Large intestine (tissue), 3 donors: ENCODE results near the gene RALGDS. TPM values are rescaled to one million over a fixed set of nuclear protein-coding genes. Genes with fewer than 3 reads are reported as not detected.
"Not testable (repeated sequence)": the region's sequence is repeated elsewhere in the genome, so short reads cannot be mapped to it uniquely, and the experiment has no call there.

Source experiments
- DNase-seq, 2 donors: peaks; one replicate each; pipeline versions ENCODE4 v3.0.0 to v3.0.0-alpha.2; 2013
- H3K27ac ChIP-seq: one replicate; pipeline ENCODE4 v1.5.1; 2013; ENCODE audit warnings: low read length
- H3K27me3 ChIP-seq: 2 replicates; pipeline ENCODE4 v1.6.1; 2013; ENCODE audit warnings: low read length; ENCODE audit not compliant: control insufficient read depth, insufficient read depth
- H3K36me3 ChIP-seq: 2 replicates; pipeline ENCODE4 v1.6.1; 2013; ENCODE audit warnings: low read length; ENCODE audit not compliant: control insufficient read depth, insufficient read depth
- H3K4me1 ChIP-seq: one replicate; pipeline ENCODE4 v1.6.1; 2013; ENCODE audit warnings: low read length; ENCODE audit not compliant: control insufficient read depth, insufficient read depth
- H3K4me3 ChIP-seq: one replicate; pipeline ENCODE4 v1.5.1; 2013; ENCODE audit warnings: low read length
- H3K9me3 ChIP-seq: one replicate; pipeline ENCODE4 v1.6.1; 2013; ENCODE audit warnings: mild to moderate bottlenecking, low read depth, low read length, moderate library complexity; ENCODE audit not compliant: control insufficient read depth
- WGBS: methylation state at CpG from one replicate; pipeline ENCODE4 v1.1.5; 2013; ENCODE audit warnings: low lambda C conversion rate; ENCODE audit not compliant: insufficient coverage; 5-methylcytosine and 5-hydroxymethylcytosine counted together
- polyA plus RNA-seq: library from polyadenylated mRNA; unstranded; fragments of 120-200 nt; gene quantifications from one replicate; pipeline ENCODE4 v1.2.1, GENCODE V29; 2013

RALGDS gene
- polyA plus RNA-seq, 1 donor, result 43.8 TPM

- DNase-seq, H3K27me3 ChIP-seq, H3K9me3 ChIP-seq, H3K27ac ChIP-seq, H3K36me3 ChIP-seq, H3K4me3 ChIP-seq: not testable (repeated sequence)
- peaks cover 28% of the 10 kb centered on the region for H3K4me1 ChIP-seq
- no CpG with 5 or more reads among the region's 5 CpGs for whole genome bisulfite sequencing
Observed at GRCh38 chr9:133072210-133072609, 48.8 kb downstream of the RALGDS start.

- no peak for DNase-seq
- WGBS, result 100% methylated on average over 2 of the region's 33 CpGs
- no peak overlapping the region for H3K27ac ChIP-seq
- no peaks in the 10 kb centered on the region for H3K9me3 ChIP-seq
- H3K4me3 ChIP-seq, result no peak overlapping the region
- no peaks in the 10 kb centered on the region for H3K27me3 ChIP-seq
- H3K36me3 ChIP-seq, result peaks cover 12% of the 10 kb centered on the region
- H3K4me1 ChIP-seq, result peaks cover 22% of the 10 kb centered on the region
Observed at GRCh38 chr9:133071484-133072150, 49.4 kb downstream of the RALGDS start.

- DNase-seq, H3K4me3 ChIP-seq, H3K27me3 ChIP-seq, H3K9me3 ChIP-seq, H3K27ac ChIP-seq: not testable (repeated sequence)
- H3K4me1 ChIP-seq, result peaks cover 16% of the 10 kb centered on the region
- H3K36me3 ChIP-seq, result peaks cover 18% of the 10 kb centered on the region
- no CpG with 5 or more reads among the region's 31 CpGs for WGBS
Observed at GRCh38 chr9:133070985-133071384, 50.1 kb downstream of the RALGDS start.

- H3K27me3 ChIP-seq, H3K4me3 ChIP-seq, H3K9me3 ChIP-seq, DNase-seq, H3K27ac ChIP-seq: not testable (repeated sequence)
- no CpG with 5 or more reads among the region's 17 CpGs for WGBS
- H3K36me3 ChIP-seq, result peaks cover 21% of the 10 kb centered on the region
- peaks cover 12% of the 10 kb centered on the region for H3K4me1 ChIP-seq
Observed at GRCh38 chr9:133070500-133070961, 50.5 kb downstream of the RALGDS start.

- DNase-seq, H3K27me3 ChIP-seq, H3K9me3 ChIP-seq, H3K27ac ChIP-seq, H3K4me1 ChIP-seq, H3K4me3 ChIP-seq: not testable (repeated sequence)
- H3K36me3 ChIP-seq, result peaks cover 27% of the 10 kb centered on the region
- WGBS, result no CpG with 5 or more reads among the region's 15 CpGs
Observed at GRCh38 chr9:133068431-133068830, 52.6 kb downstream of the RALGDS start.

GRCh38 chr9:133067813-133068212 lies 53.2 kb downstream of the RALGDS start:
- no peaks in the 10 kb centered on the region for H3K9me3 ChIP-seq
- no peak for DNase-seq
- no peaks in the 10 kb centered on the region for H3K27me3 ChIP-seq
- no peak overlapping the region for H3K4me3 ChIP-seq
- peaks cover 27% of the 10 kb centered on the region for H3K36me3 ChIP-seq
- H3K27ac ChIP-seq, result no peak overlapping the region
- WGBS, result 100% methylated on average over 1 of the region's 11 CpGs
- no peaks in the 10 kb centered on the region for H3K4me1 ChIP-seq

GRCh38 chr9:133067006-133067405 lies 54.0 kb downstream of the RALGDS start:
- DNase-seq, result no peak
- Histone ChIP-seq H3K9me3 (no peaks in the 10 kb centered on the region), H3K36me3 (peaks cover 27% of the 10 kb centered on the region), H3K27me3 (no peaks in the 10 kb centered on the region), H3K27ac (no peak overlapping the region), H3K4me1 (peaks cover 3% of the 10 kb centered on the region), H3K4me3 (no peak overlapping the region)
- WGBS, result no CpG with 5 or more reads among the region's 11 CpGs

- no peak overlapping the region for H3K4me3 ChIP-seq
- no peak for DNase-seq
- H3K27me3 ChIP-seq, result no peaks in the 10 kb centered on the region
- peaks cover 23% of the 10 kb centered on the region for H3K36me3 ChIP-seq
- H3K4me1 ChIP-seq, result peaks cover 6% of the 10 kb centered on the region
- no CpG with 5 or more reads among the region's 25 CpGs for WGBS
- H3K27ac ChIP-seq, result no peak overlapping the region
- no peaks in the 10 kb centered on the region for H3K9me3 ChIP-seq
Observed at GRCh38 chr9:133066181-133066983, 54.7 kb downstream of the RALGDS start.

- peaks cover 23% of the 10 kb centered on the region for H3K36me3 ChIP-seq
- no peak for DNase-seq
- H3K27ac ChIP-seq, result no peak overlapping the region
- no peak overlapping the region for H3K4me3 ChIP-seq
- no peaks in the 10 kb centered on the region for H3K27me3 ChIP-seq
- H3K4me1 ChIP-seq, result peaks cover 16% of the 10 kb centered on the region
- WGBS, result no CpG with 5 or more reads among the region's 17 CpGs
- no peaks in the 10 kb centered on the region for H3K9me3 ChIP-seq
Observed at GRCh38 chr9:133065070-133065388, 56.0 kb downstream of the RALGDS start.

GRCh38 chr9:133064241-133065069 lies 56.6 kb downstream of the RALGDS start:
- no peak for DNase-seq
- Histone ChIP-seq H3K4me1 (peaks cover 21% of the 10 kb centered on the region), H3K4me3 (no peak overlapping the region), H3K27ac (no peak overlapping the region), H3K36me3 (peaks cover 23% of the 10 kb centered on the region), H3K9me3 (no peaks in the 10 kb centered on the region), H3K27me3 (no peaks in the 10 kb centered on the region)
- WGBS, result no CpG with 5 or more reads among the region's 30 CpGs
